ENCODE measurements around the gene ATRIP.
"Not testable (repeated sequence)": the region's sequence is repeated elsewhere in the genome, so short reads cannot be mapped to it uniquely, and the experiment has no call there.

ATRIP gene

DNA sequence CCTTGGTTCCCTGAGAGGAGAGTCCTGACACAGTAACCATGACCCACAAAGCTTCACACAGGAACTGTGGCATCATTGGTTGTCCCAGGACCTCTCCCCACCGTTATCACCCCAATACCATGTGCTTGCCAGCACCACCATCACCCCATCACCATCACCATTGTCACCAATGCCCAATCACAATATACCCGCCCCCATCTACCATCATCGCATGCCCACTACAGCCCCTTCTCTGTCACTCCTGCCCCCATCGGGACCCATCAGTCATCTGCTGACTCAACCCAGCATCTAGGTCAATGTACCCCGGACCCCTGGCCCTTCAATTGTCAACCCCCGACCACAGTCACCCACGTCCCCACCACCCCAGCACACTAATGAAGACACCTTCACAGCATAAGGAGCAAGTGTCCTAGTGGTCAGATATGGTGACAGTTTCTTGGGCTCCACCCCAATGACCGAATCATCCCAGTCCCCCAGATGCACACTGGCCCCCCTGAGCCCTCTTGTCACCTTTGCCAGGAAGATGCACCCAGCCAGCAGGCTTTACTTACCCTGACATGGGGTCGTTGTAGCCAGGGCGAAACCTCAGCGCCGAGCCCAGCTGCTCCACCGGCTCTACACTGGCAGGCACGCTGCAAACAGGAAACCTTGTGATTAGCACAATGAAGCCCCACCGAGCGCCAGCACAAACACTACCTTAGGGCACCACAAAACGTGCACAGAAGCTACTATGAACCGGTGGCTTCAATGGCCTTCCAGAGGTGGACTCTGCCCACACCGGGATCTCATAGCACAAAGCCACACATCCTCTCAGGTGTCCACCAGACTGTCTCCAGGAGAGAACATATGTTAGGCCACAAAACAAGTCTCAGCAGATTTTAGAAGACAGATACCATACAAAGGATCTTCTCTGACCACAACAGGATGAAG lies 32.4 kb downstream of the ATRIP start:
- Histone ChIP-seq H4K91ac (ENCODE audit: low read depth, low read length, poor library complexity) (no peak overlapping the region), H3K36me3 (replicated peaks in 1 of 2; ENCODE audit: control insufficient read depth in 2 of 2, insufficient read depth in 2 of 2, low read length in 2 of 2) (peaks cover 0 to 8% of the 10 kb centered on the region in 2 donors), H2BK15ac (ENCODE audit: low read length) (no peak overlapping the region), H3K18ac (ENCODE audit: low read length) (no peak overlapping the region), H2BK12ac (ENCODE audit: low read length) (no peak overlapping the region), H2BK5ac (ENCODE audit: low read length) (no peak overlapping the region), H3K4me2 (ENCODE audit: insufficient read depth, low read length, poor library complexity, severe bottlenecking) (no peak overlapping the region), H4K8ac (ENCODE audit: low read depth, low read length) (no peak overlapping the region), H3K27ac (replicated peaks; ENCODE audit: low read length) (no peak overlapping the region), H2BK120ac (ENCODE audit: low read depth, low read length) (no peak overlapping the region), H3K9me3 (replicated peaks in 1 of 2; ENCODE audit: control insufficient read depth in 2 of 2, insufficient read depth in 1 of 2, low read depth in 1 of 2, low read length in 2 of 2) (no peaks in the 10 kb centered on the region), H2AFZ (ENCODE audit: low read length) (no peak overlapping the region), H3K79me1 (ENCODE audit: low read depth, low read length) (peaks cover 3% of the 10 kb centered on the region), H3K4me3 (ENCODE audit: low read length in 2 of 2) (no peak overlapping the region), H3K9ac (ENCODE audit: low read depth, low read length, poor library complexity) (no peak overlapping the region), H2AK5ac (ENCODE audit: low read depth, low read length) (no peak overlapping the region), H3K27me3 (ENCODE audit: control insufficient read depth in 3 of 3, insufficient read depth in 3 of 3, low read depth in 1 of 3, low read length in 3 of 3) (no peaks in the 10 kb centered on the region), H3K14ac (ENCODE audit: low read length) (no peak overlapping the region), H3K4ac (ENCODE audit: low read length) (no peak overlapping the region), H3K23ac (ENCODE audit: low read depth, low read length, poor library complexity) (no peak overlapping the region), H3K4me1 (ENCODE audit: control insufficient read depth in 2 of 2, insufficient read depth in 1 of 2, low read depth in 1 of 2, low read length in 2 of 2) (peaks cover 7% of the 10 kb centered on the region in 2 donors)
- DNase-seq (ENCODE audit: low spot score), result no peak
- WGBS, 2 donors (ENCODE audit: extremely low coverage in 2 of 2, insufficient read length in 2 of 2, insufficient replicate concordance in 1 of 2), result no CpG with 5 or more reads among the region's 19 CpGs

DNA sequence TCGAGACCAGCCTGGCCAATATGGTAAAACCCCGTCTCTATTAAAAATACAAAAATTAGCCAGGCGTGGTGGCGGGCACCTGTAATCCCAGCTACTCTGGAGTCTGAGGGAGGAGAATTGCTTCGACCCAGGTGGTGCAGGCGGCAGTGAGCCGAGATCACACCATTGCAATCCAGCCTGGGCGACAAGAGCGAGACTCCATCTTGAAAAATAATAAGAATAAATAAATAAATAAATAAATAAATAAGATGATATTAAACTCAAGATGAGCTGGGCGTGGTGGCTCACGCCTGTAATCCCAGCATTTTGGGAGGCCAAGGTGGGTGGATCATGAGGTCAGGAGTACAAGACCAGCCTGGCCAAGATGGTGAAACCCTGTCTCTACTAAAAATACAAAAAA lies 34.4 kb downstream of the ATRIP start:
- H4K91ac ChIP-seq (ENCODE audit: low read depth, low read length, poor library complexity); H2BK15ac ChIP-seq (ENCODE audit: low read length); H3K4me3 ChIP-seq (ENCODE audit: low read length in 2 of 2); H2BK5ac ChIP-seq (ENCODE audit: low read length); H3K9ac ChIP-seq (ENCODE audit: low read depth, low read length, poor library complexity); H3K14ac ChIP-seq (ENCODE audit: low read length); H2AK5ac ChIP-seq (ENCODE audit: low read depth, low read length); H3K36me3 ChIP-seq (replicated peaks in 1 of 2; ENCODE audit: control insufficient read depth in 2 of 2, insufficient read depth in 2 of 2, low read length in 2 of 2); H3K23ac ChIP-seq (ENCODE audit: low read depth, low read length, poor library complexity); H4K8ac ChIP-seq (ENCODE audit: low read depth, low read length); H2BK120ac ChIP-seq (ENCODE audit: low read depth, low read length); H3K4me1 ChIP-seq (ENCODE audit: control insufficient read depth in 2 of 2, insufficient read depth in 1 of 2, low read depth in 1 of 2, low read length in 2 of 2); H2AFZ ChIP-seq (ENCODE audit: low read length); H3K4ac ChIP-seq (ENCODE audit: low read length); H3K4me2 ChIP-seq (ENCODE audit: insufficient read depth, low read length, poor library complexity, severe bottlenecking); H2BK12ac ChIP-seq (ENCODE audit: low read length); H3K9me3 ChIP-seq (replicated peaks in 1 of 2; ENCODE audit: control insufficient read depth in 2 of 2, insufficient read depth in 1 of 2, low read depth in 1 of 2, low read length in 2 of 2); H3K27ac ChIP-seq (replicated peaks; ENCODE audit: low read length); H3K79me1 ChIP-seq (ENCODE audit: low read depth, low read length); H3K27me3 ChIP-seq (ENCODE audit: control insufficient read depth in 3 of 3, insufficient read depth in 3 of 3, low read depth in 1 of 3, low read length in 3 of 3); DNase-seq (ENCODE audit: low spot score); H3K18ac ChIP-seq (ENCODE audit: low read length): not testable (repeated sequence)
- no CpG with 5 or more reads among the region's 11 CpGs for WGBS, 2 donors (ENCODE audit: extremely low coverage in 2 of 2, insufficient read length in 2 of 2, insufficient replicate concordance in 1 of 2)

DNA sequence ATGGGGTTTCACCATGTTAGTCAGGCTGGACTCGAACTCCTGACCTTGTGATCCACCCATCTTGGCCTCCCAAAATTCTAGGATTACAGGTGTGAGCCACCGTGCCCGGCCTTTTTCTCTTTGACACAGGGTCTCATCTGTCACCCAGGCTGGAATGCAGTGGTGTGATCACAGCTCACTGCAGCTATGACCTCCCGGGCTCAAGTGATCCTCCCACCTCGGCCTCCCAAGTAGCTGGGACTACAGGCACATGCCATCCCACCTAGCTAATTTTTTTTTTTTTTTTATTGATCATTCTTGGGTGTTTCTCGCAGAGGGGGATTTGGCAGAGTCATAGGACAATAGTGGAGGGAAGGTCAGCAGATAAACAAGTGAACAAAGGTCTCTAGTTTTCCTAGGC lies 36.3 kb downstream of the ATRIP start:
- DNase-seq (ENCODE audit: low spot score); H2BK120ac ChIP-seq (ENCODE audit: low read depth, low read length); H2AK5ac ChIP-seq (ENCODE audit: low read depth, low read length); H3K4me2 ChIP-seq (ENCODE audit: insufficient read depth, low read length, poor library complexity, severe bottlenecking); H4K91ac ChIP-seq (ENCODE audit: low read depth, low read length, poor library complexity); H2BK12ac ChIP-seq (ENCODE audit: low read length); H3K18ac ChIP-seq (ENCODE audit: low read length); H2BK15ac ChIP-seq (ENCODE audit: low read length); H4K8ac ChIP-seq (ENCODE audit: low read depth, low read length); H3K36me3 ChIP-seq (replicated peaks in 1 of 2; ENCODE audit: control insufficient read depth in 2 of 2, insufficient read depth in 2 of 2, low read length in 2 of 2); H3K23ac ChIP-seq (ENCODE audit: low read depth, low read length, poor library complexity); H3K4me1 ChIP-seq (ENCODE audit: control insufficient read depth in 2 of 2, insufficient read depth in 1 of 2, low read depth in 1 of 2, low read length in 2 of 2); H3K4me3 ChIP-seq (ENCODE audit: low read length in 2 of 2); H3K9me3 ChIP-seq (replicated peaks in 1 of 2; ENCODE audit: control insufficient read depth in 2 of 2, insufficient read depth in 1 of 2, low read depth in 1 of 2, low read length in 2 of 2); H3K79me1 ChIP-seq (ENCODE audit: low read depth, low read length); H3K27ac ChIP-seq (replicated peaks; ENCODE audit: low read length); H3K4ac ChIP-seq (ENCODE audit: low read length); H3K9ac ChIP-seq (ENCODE audit: low read depth, low read length, poor library complexity); H3K27me3 ChIP-seq (ENCODE audit: control insufficient read depth in 3 of 3, insufficient read depth in 3 of 3, low read depth in 1 of 3, low read length in 3 of 3); H3K14ac ChIP-seq (ENCODE audit: low read length); H2BK5ac ChIP-seq (ENCODE audit: low read length); H2AFZ ChIP-seq (ENCODE audit: low read length): not testable (repeated sequence)
- WGBS, 2 donors (ENCODE audit: extremely low coverage in 2 of 2, insufficient read length in 2 of 2, insufficient replicate concordance in 1 of 2), result no CpG with 5 or more reads among the region's 6 CpGs

DNA sequence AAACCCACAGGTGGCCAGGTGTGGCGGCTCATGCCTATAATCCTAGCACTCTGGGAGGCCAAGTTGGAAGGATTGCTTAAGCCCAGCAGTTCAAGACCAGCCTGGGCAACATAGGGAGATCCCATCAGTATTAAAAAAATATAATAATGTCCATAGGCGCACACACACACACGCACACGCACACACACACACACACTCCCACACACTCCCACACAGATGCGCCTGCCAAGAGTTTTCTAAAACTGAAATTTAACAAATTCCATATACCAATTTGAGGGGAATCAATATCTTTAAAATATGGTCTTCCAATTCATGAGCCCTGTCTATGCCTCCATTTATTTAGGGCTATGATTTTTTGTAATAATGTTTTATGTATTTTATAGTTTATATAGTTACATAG lies 40.4 kb downstream of the ATRIP start:
- Histone ChIP-seq H4K91ac (ENCODE audit: low read depth, low read length, poor library complexity) (no peak overlapping the region), H3K36me3 (replicated peaks in 1 of 2; ENCODE audit: control insufficient read depth in 2 of 2, insufficient read depth in 2 of 2, low read length in 2 of 2) (no peaks in the 10 kb centered on the region), H3K4me1 (ENCODE audit: control insufficient read depth in 2 of 2, insufficient read depth in 1 of 2, low read depth in 1 of 2, low read length in 2 of 2) (no peaks in the 10 kb centered on the region), H3K9me3 (replicated peaks in 1 of 2; ENCODE audit: control insufficient read depth in 2 of 2, insufficient read depth in 1 of 2, low read depth in 1 of 2, low read length in 2 of 2) (no peaks in the 10 kb centered on the region), H3K14ac (ENCODE audit: low read length) (no peak overlapping the region), H3K4ac (ENCODE audit: low read length) (no peak overlapping the region), H2BK120ac (ENCODE audit: low read depth, low read length) (no peak overlapping the region), H2BK12ac (ENCODE audit: low read length) (no peak overlapping the region), H2AFZ (ENCODE audit: low read length) (no peak overlapping the region), H3K27ac (replicated peaks; ENCODE audit: low read length) (no peak overlapping the region), H3K4me3 (ENCODE audit: low read length in 2 of 2) (no peak overlapping the region), H3K23ac (ENCODE audit: low read depth, low read length, poor library complexity) (no peak overlapping the region), H2AK5ac (ENCODE audit: low read depth, low read length) (no peak overlapping the region), H2BK5ac (ENCODE audit: low read length) (no peak overlapping the region), H3K79me1 (ENCODE audit: low read depth, low read length) (no peaks in the 10 kb centered on the region), H3K27me3 (ENCODE audit: control insufficient read depth in 3 of 3, insufficient read depth in 3 of 3, low read depth in 1 of 3, low read length in 3 of 3) (no peaks in the 10 kb centered on the region), H2BK15ac (ENCODE audit: low read length) (no peak overlapping the region), H3K18ac (ENCODE audit: low read length) (no peak overlapping the region), H4K8ac (ENCODE audit: low read depth, low read length) (no peak overlapping the region), H3K9ac (ENCODE audit: low read depth, low read length, poor library complexity) (no peak overlapping the region), H3K4me2 (ENCODE audit: insufficient read depth, low read length, poor library complexity, severe bottlenecking) (no peak overlapping the region)
- no CpG with 5 or more reads among the region's 5 CpGs for WGBS, 2 donors (ENCODE audit: extremely low coverage in 2 of 2, insufficient read length in 2 of 2, insufficient replicate concordance in 1 of 2)
- no peak for DNase-seq (ENCODE audit: low spot score)
